Measurements from ENCODE around the gene MEGF8. TPM values are rescaled to one million over a fixed set of nuclear protein-coding genes. Genes with fewer than 3 reads are reported as not detected.
A peak's percentile ranks its signal among the peaks of the same experiment; 100 is the strongest.

The MEGF8 gene
- total and polyA plus RNA-seq, 2 of the 13 experiments (the other 11 are each of a cell fraction or from before 2014, with no cell fraction given) = 4.0 to 8.8 TPM

- Histone ChIP-seq H3K4me3 (replicated peaks in 1 of 3; ENCODE audit: insufficient read depth in 1 of 3, low read depth in 2 of 3, low read length in 3 of 3) (peak overlapping the region; percentile 58 to 82 (median 76); a peak in 5 of 6 replicates), H2AFZ (ENCODE audit: low read length) (no peak overlapping the region), H4K20me1 (ENCODE audit: insufficient read depth, low read length) (peaks cover 11% of the 10 kb centered on the region; the same call in 1 of the 2 replicates), H3K9ac (ENCODE audit: insufficient read depth, low read depth, low read length) (peak overlapping the region; percentile 73), H3K79me2 (ENCODE audit: insufficient read depth, low read length) (peaks cover 29% of the 10 kb centered on the region), H3K4me1 (ENCODE audit: insufficient read depth, low read length) (peaks cover 54% of the 10 kb centered on the region), H3K27me3 (ENCODE audit: control insufficient read depth in 1 of 2, insufficient read depth in 2 of 2, low read length in 2 of 2) (no peaks in the 10 kb centered on the region; a peak in 1 of 5 replicates), H3K9me3 (ENCODE audit: low read length) (no peaks in the 10 kb centered on the region), H3K36me3 (replicated peaks in 1 of 2; ENCODE audit: control insufficient read depth in 1 of 2, insufficient read depth in 2 of 2, low read length in 2 of 2) (peaks cover 10 to 19% of the 10 kb centered on the region in 2 experiments; a peak in 4 of 5 replicates), H3K4me2 (ENCODE audit: low read depth, low read length) (peak overlapping the region; percentile 86), H3K27ac (ENCODE audit: extremely low read length, insufficient read depth, low read length) (peak overlapping the region; percentile 70)
- DNase-seq (ENCODE audit: low spot score) = peak; percentile 83
- POLR2A ChIA-PET = interaction anchor here (0.5 to 7.4 kb wide), 3 partner anchors 19 to 38 kb away, joined by 3 to 117 read pairs (median 14); partner anchors contain the start of genes ERF, GSK3A, PAFAH1B3 and PRR19
- CTCF ChIA-PET (ENCODE audit: low intra/inter-chr PET ratio, low total read pairs) = no interaction called here
- intact Hi-C loops (cut with micrococcal nuclease; ENCODE audit: unreplicated experiment) = loop anchor here (2.0 kb wide), 1 partner anchor 39 kb away; no protein-coding TSS in a partner anchor
- ATAC-seq = peak; percentile 52
- WGBS (ENCODE audit: low lambda C conversion rate) = 27% methylated on average over 14 of the region's 74 CpGs
- in situ Hi-C loops (cut with HindIII; ENCODE audit: extremely low pct_ligation_motif_present, low pct_unique_long_range_greater_than_20kb) = no loop called here
- BruUV-seq (replicated peaks) = TSS peak; percentile 69
- FAIRE-seq = peak; percentile 43
- no peak for TF ChIP-seq SIX4 (CRISPR knock-in tag; IDR thresholded peaks at IDR 0.05)
- TF ChIP-seq ZNF720 (CRISPR knock-in tag; IDR thresholded peaks at IDR 0.05) = no peak
- TF ChIP-seq ZEB1 (IDR thresholded peaks at IDR 0.05; ENCODE audit: insufficient replicate concordance, low read depth) = no peak
- TF ChIP-seq ZNF615 (CRISPR knock-in tag; IDR thresholded peaks at IDR 0.05; ENCODE audit: borderline replicate concordance) = no peak
- TF ChIP-seq PAXIP1 (CRISPR knock-in tag; conservative IDR thresholded peaks at IDR 0.05) = peak; percentile 38
- no peak for TF ChIP-seq ELK4 (CRISPR knock-in tag; IDR thresholded peaks at IDR 0.05; ENCODE audit: borderline replicate concordance)
- TF ChIP-seq SALL1 (CRISPR knock-in tag; IDR thresholded peaks at IDR 0.05) = peak; percentile 44; the same call in 1 of the 2 replicates
- peak; percentile 26; the same call in 1 of the 2 replicates for TF ChIP-seq ZNF768 (CRISPR knock-in tag; IDR thresholded peaks at IDR 0.05)
- TF ChIP-seq TFAP4 (IDR thresholded peaks at IDR 0.05; ENCODE audit: borderline replicate concordance, low read depth) = no peak
- TF ChIP-seq ZSCAN22 (CRISPR knock-in tag; IDR thresholded peaks at IDR 0.05) = 0 out of 2 replicates have a peak, but pooled peaks have one; percentile 34
- peak; percentile 14; the same call in 1 of the 2 replicates for TF ChIP-seq RAD21 (CRISPR knock-in tag; IDR thresholded peaks at IDR 0.05)
- TF ChIP-seq SP5 (CRISPR knock-in tag; IDR thresholded peaks at IDR 0.05; ENCODE audit: borderline replicate concordance, low read depth) = peak; percentile 50; the same call in 1 of the 2 replicates
- no peak for TF ChIP-seq CREM (IDR thresholded peaks at IDR 0.05)
- TF ChIP-seq CREM (CRISPR knock-in tag; IDR thresholded peaks at IDR 0.05) = no peak
- TF ChIP-seq TEAD3 (CRISPR knock-in tag; optimal IDR thresholded peaks at IDR 0.05; ENCODE audit: borderline replicate concordance) = peak; percentile 8
- peak; percentile 43; the same call in 1 of the 2 replicates for TF ChIP-seq THAP11 (CRISPR knock-in tag; IDR thresholded peaks at IDR 0.05)
- TF ChIP-seq ZBTB38 (CRISPR knock-in tag; IDR thresholded peaks at IDR 0.05) = peak; percentile 72; the same call in 1 of the 2 replicates
- 0 out of 2 replicates have a peak, but pooled peaks have one; percentile 22 for TF ChIP-seq PAX8 (CRISPR knock-in tag; IDR thresholded peaks at IDR 0.05; ENCODE audit: borderline replicate concordance)
These were observed 42.0 kb upstream of the MEGF8 start for GRCh38 chr19:42283188-42284065.
